CD4-positive, alpha-beta T cell treated with Interleukin-17A for 1 hour (primary cell): Measurements from ENCODE around the gene PLEKHA6.

Source experiments
- DNase-seq: peaks from one replicate; pipeline ENCODE4 v3.0.0-alpha.2; 2020

The PLEKHA6 gene

DNA sequence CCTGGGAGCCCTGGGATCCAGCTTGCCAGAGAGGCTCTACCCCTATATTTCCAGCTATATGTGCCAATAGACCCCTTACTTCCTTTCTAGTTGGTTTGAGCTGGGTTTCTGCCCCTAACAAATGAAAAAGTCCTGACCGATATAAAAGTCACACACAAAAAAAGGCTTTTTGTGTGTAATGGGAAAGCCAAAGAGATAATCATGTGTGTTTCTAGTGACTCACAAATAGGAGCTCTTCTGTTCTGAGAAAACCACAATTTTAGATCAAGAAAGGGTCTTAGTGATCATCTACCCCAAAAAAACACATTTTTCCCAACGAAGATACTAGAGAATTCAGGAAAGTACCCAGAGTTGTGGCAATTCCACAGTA is 23.0 kb upstream of the PLEKHA6 start:
- no peak for DNase-seq

DNA sequence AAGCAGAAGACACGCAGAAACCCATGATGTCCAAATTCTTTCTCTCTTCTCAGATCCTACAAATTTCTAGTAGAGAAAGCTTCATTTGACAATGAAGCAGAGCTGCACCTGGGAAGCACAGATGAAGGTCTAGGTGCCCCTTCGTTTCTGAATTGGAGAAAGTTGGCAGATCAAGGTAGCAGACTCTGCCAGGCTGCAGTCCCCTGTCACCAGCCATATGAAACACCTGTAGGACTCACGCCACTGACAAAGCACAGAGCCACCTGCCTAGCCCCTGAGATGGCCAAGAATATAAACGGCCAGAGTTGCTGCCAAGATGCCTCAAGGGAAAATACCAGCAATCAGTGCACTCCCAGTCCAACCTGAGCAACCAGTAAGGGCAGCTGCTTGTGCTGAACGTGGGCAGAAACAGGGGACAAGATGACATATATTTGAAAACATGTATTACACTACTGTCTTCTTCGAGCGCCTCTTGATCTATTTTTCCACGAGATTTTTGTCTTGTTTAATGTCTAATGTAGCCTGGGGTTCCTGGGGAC is 20.6 kb upstream of the PLEKHA6 start:
- DNase-seq = no peak

DNA sequence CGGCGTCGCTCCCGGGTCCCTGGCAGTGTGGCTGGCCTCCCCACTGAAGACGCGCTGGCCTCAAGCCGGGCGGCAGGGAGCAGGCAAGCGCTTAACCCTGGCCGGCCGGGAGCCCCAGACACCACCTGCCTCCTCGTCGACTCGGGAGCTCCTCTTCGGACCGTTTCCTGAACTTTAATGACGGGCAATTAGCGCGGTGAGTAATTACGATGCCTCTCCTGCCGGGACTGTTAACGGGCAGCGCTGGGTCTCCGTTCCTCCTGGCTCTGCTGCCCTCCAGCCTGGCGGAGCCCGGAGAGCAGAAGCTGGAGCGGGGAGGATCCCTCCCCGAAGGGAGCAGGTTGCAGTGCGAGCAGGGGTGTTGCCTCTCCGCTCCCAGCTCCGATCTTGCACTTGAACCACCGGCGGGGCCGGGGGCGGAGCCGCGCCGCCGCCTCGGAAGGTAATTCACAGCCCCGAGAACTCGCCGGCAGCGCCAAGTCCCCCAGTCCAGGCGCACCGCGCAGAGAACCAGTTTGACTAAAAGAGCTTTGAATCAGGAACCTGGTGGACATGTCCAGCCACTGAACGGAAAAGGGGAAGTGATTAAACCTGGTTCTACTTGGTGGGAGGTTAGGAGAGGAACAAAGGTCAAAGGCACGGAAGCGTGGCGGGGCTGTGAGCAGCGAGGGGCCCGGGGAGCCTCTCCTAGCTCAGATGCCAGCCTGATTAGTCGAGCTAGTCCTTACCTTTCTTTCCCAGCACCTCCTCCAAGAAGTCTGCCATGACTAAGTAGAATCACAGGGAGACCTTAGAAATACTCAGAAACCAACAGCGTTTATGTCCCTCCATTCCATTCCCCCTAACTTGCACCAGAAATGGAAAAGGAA is 18.3 kb upstream of the PLEKHA6 start:
- peak; percentile 45 for DNase-seq

DNA sequence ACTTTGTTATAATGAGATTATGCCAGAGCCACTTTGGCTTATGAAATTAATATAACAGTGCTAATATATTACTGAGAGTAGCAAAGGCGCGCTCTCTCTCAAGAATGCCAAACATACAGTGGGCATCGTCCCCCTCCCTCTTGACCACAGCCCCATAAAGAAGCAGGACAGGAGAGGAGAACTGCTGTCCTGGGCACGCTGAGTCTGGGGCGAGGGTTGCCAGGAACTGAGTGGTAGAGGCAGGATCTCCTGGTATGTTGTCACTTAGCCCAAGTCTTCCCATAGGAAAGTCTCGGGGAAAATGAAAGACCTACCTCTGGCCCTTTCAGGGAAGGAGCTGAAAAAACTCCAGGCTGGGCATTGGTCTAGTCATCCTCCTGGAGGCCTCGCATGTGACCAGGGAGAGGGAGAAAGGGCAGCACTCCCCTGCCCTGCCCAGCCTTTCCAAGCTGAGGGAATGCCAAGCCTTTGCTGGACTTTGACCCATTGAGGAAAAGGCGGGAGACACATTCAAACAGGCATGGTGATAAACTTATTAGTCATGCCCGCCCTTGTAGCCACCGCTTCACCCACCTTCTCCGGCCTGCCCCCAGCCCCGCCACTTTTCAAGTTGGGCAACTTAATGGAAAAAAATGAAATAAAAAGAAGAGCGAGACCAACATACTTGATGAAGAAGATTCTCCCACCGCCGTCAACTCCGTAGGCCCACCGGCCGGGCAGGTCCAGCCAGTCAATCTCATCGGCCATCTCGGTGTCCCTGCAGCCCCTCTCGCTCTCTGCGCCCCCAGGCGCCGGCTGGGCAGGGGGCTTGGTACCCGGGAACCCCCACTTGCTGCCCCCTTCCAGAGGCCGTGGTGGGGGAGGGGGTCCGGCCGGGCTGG is 17.4 kb upstream of the PLEKHA6 start:
- DNase-seq = no peak

DNA sequence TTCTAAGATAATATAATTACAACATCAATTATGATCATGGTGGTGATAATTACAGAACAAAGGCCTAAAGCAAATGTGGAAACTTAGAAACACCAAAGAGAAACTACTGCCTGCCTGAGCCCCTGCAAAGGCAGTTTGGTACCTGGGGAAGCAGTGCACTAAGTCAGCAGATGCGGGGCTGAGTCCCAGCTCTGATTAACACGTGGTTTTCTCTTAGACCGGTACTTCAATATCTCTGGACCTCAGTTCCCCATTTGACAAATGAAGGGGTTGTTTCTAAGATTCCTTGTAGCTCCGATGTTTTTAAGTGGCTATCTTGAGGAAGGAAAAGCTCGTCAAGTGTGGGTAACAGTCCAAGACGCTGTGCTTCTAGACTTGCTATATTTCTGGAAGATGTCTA is 16.7 kb upstream of the PLEKHA6 start:
- DNase-seq = no peak

DNA sequence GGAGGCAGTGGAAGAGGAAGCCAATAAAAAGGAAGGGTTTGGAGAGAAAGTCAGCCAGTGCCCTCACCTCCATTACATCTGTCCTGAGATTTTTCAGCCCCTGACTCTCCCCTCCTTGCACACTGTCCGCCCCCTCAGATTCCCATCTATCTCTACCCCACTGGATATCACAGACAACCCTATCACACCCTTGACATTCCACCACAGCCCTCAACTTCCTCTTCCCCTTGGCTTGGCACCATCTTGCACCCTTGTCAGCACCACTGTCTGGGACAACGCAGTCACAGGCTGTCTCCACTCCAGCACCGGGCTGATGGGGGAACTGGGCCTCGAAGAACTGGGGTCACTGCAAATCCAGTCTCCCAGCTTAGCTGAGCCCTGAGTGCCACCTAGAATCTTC is 14.2 kb upstream of the PLEKHA6 start:
- no peak for DNase-seq

DNA sequence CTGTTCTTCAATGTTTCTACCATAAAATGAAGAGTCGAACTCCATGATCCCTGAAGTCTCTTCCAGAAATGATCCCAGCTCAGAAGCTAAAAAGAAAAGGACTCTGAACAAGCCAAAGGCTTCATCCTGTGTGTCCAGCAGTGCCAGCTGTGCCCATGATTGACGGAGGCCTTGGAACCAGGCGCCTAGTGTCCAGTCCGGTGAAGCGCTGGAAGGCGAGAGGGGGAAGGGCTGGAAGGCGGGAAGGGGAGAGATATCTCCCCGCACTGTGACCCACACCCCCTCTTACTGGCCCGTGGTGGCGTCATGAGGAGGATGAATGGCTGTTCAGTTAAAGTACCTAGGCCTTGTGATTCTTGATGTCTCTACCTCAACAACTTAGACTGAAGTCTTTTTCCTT is 10.4 kb upstream of the PLEKHA6 start:
- DNase-seq = no peak

DNA sequence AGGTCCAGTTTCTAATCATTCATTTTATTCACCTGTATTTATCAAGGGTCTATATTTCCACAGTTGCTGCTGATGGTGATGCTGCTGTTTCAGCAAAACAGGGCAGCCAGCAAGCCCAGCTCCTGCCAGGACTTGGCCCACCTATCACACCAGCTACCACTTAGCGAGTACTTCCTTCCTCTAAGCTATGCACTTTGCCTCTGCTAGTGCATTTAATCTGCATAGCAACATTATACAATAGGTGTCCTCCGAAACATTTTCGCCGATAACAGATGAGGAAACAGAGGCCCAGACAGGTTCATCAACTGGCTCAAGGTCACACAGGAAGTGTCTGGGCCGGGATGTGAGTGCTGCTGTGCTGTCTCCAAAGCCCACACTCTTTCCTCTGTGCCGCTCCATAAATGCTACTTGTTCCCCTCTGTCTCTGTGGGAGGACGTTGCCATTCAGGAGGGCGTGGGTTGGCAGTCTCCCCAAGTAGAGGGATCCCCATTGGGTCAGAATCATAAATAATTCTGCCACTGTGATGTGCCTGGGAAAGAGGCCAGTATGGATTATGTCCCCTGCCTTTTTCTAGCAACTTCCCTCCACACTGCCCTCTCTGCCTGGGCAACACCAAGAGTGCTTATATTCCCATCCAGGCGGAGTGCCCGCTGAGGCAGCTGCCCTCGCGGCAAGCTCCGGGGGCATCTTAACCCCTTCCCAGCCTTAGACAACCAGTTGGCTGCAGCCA is 9.4 kb upstream of the PLEKHA6 start:
- no peak for DNase-seq

DNA sequence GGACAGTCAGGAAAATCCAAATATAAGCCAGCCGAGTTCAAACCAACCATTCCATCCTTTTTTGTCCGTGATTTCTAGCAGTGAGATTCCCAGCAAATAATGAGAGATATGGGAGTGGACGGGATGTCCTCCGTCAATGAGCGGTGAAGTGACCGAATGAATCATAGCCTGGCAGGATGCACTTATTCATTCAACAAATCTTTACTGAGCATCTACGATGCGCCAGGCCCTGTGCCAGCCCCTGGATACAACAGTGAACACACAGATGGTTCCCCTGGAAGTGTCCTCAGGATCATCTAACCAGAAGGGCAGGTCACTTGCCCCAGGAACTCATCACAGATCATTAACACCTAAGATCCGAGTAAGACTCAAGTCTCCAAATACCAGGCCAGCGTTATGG is 8.2 kb upstream of the PLEKHA6 start:
- no peak for DNase-seq

DNA sequence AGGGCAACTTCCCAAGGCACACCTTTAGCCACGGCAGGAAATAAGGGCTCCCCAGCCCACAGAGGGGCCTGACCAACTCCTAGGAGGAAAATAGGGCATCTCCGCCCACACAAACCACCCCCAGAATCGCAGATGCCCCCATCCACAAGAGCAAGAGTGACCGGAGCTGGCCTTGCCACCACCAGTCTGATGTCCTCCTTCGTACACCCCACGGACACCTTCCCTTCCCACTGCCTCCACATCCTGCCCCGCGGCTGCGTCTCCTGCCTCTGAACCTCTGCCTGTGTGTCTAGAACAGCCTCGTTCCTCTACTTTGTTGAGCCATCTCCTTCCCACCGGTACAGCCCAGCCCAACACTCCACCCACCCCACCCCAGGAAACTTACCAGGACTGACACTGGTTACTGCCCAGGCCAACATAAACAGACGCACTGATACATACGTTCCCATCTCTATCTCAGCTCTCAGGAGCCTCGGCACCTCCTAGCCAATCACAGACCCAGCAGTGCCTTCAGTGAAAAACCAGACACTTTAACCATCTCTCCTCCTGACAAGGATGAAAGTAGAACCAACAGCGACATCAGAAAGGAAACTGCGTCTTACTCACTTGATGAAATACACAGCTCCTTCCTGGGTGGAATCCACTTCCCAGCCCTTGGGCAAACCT is 7.6 kb upstream of the PLEKHA6 start:
- no peak for DNase-seq

DNA sequence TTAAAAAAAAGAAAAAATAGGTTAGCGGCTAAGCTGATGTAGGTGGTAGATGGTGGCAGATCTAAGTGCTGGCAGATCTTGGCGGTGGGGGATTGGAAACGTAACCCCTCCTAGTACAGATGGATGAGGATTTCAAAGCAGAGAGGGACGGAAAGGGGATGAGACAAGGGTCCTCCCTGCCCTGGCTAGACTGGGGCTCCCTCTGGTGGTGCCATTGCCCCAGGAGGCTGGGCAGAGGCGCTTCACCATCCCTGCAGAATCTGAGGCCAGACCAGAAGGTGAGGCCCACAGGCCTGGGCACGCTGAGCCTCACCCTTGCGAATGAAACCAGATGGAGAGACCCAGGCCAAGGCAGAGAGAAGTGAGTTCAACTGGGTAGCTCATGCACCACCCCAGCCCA is 7.0 kb upstream of the PLEKHA6 start:
- no peak for DNase-seq

DNA sequence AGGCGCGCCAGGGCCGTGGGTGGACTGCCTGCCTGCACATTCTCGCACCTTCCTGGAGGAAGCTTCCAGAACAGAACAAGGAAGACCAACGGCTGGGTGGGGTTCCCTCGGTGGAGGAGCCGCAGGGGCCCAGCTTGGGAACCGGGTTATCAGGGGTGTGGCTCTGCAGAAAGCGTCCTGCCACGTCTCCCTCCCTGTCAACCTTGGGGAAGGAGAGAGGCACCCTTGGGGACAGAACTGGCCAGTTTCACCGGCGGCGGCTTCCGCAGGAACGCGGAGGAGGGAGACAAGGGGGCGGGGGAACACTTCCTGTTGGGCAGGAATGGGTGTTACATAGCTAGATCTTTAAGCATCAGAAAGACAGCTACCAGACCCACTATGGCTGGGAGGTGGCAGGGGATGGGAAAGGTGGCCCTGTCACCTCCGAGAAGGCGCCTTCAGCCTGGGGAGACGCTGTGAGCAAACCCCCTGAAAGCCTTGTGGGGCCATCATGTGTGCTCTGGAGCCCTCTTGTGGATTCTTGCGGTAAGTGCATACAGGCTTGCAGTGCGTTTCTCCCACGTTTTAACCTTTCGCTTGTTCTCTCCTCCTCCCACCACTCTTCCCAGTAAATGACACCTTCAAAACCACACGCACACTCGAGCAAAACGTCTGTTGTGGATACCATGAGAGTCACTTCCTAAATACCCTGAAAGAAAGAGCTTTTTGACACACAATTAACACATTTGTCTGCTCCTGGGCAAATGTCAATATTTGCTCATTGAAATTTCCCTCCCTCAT is 3.8 kb upstream of the PLEKHA6 start:
- peak; percentile 82 for DNase-seq

DNA sequence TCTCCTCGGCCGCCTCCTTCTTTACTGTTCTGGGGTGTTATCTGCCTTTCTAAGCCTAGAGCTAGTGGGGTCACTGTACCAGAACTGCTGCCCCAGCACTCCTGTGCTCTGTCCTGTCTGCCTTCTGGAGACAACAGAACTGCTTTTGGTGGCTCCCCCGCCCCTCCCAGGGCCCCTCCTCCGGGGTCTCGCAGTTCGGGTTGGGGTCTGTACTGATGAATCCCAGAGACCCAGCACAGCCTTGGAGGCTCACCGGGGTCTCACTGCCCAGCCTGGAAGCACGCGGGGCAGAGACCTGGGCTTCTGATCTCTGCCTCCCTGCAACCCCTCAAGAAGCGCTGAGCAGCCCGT is 3.2 kb upstream of the PLEKHA6 start:
- DNase-seq = no peak

DNA sequence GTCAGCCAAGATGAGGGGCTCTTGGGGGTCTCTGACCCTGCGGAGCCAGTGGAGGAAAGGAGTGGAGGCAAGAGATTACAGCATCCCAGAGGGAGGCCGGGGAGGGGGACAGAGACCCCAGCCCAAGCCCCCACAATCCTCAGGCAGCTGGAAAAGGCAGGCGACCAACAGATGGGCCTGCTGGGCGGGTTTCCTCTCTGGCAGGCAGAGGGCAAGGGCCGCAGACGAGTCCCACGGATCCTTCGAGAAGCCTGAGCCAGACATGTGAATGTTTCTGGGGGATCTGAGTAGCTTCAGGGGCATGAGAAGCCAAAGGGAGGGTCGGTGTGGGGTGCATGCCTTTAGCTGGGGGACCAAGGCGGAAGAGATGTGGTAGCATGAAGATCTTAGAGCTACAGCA is 2.1 kb upstream of the PLEKHA6 start:
- DNase-seq = no peak

DNA sequence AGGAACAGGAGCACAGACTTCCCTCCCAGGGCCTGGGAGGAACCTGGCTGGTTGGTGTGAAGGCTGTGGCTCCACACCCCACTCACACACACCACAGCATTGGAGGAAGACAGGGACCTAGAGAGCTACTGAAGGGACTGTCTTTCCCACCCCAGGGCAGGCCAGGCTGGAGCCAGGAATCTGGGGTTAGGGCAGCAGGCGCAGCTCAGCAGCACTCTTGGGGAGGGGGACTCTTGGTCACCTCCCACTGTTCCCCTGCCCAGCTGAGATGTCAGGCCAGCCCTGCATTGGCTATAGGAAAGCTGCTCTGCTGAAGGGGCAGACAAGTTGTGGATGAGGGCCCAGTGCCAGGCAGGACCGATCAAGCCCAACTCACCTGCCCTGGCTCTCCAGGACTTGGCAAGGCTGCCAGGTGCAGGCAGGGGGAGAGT is 1.6 kb upstream of the PLEKHA6 start:
- no peak for DNase-seq

DNA sequence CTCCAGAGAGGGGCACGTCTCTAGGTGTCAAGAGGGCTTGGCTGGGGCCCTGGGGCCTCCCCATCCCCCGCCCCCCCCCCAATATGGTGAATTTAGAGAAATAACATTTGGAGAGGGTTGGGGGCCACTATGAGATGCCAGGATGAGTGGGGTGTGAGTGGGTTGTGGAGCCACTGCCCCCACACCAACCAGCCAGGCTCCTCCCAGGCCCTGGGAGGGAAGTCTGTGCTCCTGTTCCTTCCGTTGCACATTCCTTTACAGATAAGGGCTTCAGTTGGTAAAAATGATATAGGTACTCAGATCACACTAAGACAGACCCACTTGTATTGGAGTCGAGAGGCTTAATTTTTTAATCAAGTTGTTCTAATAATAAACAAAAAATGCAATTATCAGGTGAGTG is 585 bp upstream of the PLEKHA6 start:
- no peak for DNase-seq

DNA sequence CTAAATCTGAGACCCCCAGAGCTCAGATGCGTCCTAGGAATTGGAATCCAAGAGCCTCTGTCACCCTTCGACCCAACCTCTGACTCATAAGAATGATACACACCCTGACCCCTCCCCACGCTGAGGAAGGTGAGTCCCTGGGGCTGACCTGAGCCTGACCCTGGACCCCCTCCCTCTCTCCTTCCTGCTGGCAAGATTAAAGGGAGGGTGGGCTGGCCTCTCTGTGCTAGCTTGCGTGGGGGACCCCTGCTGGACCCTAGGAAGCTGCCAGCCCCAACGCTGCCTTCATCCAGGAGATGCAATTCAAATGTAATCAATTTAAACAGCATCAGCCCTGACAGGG is 627 bp downstream of the PLEKHA6 start:
- DNase-seq = no peak

DNA sequence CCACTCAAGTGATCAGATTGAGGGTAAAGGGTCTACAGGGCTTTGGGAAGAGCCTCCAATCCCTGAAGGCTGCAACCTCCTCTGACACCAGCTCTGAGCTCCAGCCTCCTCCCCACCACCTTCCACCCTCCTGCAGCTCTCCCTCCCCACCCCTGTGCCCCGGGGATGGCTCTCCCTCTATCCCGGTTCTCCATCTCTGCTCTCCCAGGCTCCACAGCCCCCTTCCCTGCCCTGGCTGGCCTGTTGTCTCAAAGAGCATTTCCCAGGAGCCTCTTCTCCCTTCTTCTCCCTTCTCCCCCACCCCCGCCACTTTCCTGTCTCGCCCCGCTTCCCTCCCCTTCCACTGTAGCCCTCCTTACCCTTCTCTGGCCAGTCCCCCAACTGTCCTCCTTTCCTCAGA is 1.1 kb downstream of the PLEKHA6 start:
- DNase-seq = no peak

DNA sequence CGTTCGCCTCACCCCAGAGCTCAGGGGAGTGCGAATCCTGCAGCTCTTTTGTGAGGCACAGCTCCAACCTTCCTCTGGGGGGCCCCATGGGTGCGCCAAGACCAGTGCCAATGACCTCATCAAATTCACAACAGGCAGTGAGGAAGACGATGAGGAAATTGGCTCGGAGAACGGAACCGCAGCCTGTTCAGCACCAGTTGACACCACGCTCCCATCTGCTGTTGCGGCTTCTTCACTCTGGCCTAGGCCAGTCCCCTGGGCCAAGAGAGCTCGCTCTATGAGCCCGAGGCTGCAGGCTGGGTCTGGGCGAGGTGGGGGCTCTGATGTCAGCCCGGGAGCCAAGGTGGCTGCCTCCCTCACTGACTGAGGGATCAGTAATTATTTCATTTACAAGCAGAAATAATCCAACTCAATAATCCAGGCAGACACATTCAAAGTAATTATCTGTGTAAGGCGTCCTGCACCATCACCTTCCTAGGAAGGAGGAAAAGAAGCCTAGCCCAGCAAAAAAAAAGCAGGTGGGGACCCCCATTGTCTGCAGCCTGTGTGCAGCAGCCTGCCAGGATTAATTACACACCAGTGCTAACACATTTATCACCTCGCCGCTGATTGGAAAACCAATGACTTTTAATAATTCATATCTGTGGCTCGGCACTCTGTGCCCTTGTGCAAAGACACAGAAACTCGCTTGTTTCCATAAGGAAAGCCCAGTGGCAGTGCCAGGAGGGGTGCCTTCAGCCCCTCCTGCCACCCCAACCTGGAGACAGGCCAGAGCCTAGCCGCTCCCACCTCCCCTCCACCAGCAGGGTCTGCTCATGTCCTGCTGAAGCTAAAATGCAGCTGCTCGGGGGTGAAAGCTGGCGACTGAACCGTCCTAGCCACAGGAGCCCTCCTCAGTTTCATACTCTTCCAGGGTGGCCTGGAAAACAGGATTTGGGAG is 1.9 kb downstream of the PLEKHA6 start:
- no peak for DNase-seq

DNA sequence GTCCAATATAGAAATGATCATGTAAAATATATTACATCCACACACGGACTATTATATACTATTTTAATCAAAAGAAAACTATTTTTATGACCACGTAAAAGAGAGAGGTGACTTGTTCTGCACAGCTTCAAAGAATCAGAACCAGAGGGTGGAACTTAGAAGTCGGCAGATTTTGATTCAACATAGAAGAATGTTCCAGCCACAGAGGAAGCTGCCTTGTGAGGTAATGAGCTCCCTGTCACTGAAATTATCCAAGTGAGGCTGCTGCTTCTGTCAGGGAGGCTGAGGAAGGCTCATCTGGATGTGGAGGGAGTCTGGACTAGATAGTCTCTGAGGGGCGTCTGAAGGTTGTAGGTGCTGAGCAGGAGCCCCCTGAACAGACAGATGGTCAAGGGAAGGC is 2.7 kb downstream of the PLEKHA6 start:
- DNase-seq = no peak

DNA sequence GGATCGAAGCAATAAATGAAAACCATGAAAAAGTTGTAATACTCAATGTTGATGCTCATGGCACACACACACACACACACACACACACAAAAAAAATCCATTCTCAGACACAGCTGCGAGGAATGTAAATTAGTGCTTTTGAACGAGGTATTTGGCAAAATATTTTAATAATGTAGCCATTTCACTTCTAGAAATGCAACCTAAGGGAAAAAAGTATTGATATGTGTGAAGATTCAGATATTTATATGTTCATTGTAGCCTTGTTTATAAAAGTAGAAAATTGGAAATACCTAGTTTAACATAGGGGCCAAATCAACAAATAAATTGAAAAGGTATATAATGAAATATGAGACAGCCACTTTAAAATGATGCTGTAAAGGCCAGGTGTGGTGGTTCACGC is 3.8 kb downstream of the PLEKHA6 start:
- DNase-seq = no peak
